OCI-LY7 (cell line): Measurements from ENCODE around the gene IVNS1ABP.

Experiments
- EZH2phosphoT487 ChIP-seq: fragments of 200-600 bp; sonication (generic); IDR thresholded peaks from 2 replicates; pipeline ENCODE4 v1.6.1; 2018; ENCODE audit warnings: low read depth, borderline replicate concordance, mild to moderate bottlenecking, mixed run types, antibody characterized with exemption, low read length, moderate library complexity, mixed read lengths
- TF ChIP-seq, protein P1 (sequence below): fragments of 200-600 bp; sonication (generic); conservative IDR thresholded peaks from 2 replicates; pipeline ENCODE4 v1.5.1; 2014; ENCODE audit warnings: mild to moderate bottlenecking, antibody characterized with exemption, low read length, moderate library complexity, mixed read lengths

DNA sequence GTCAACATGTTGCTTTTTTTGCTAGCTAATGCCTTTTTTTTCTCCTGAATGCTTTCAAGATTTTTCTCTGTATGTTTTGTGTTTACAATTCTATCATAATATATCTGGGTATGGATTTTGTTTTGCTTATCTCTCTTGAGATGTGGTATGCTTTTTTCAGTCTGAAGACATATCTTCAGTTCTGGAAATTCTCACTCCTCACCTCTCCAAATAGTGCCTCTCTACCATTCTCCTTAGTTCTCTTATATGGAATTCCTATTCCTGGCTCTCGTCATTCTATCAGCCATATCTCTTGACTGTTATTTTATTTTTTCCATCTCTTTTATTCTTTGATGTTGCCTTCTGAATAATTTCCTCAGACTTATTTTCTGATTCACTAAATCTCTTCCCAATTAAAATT is 58.4 kb downstream of the IVNS1ABP start:
- TF ChIP-seq, protein P1, sequence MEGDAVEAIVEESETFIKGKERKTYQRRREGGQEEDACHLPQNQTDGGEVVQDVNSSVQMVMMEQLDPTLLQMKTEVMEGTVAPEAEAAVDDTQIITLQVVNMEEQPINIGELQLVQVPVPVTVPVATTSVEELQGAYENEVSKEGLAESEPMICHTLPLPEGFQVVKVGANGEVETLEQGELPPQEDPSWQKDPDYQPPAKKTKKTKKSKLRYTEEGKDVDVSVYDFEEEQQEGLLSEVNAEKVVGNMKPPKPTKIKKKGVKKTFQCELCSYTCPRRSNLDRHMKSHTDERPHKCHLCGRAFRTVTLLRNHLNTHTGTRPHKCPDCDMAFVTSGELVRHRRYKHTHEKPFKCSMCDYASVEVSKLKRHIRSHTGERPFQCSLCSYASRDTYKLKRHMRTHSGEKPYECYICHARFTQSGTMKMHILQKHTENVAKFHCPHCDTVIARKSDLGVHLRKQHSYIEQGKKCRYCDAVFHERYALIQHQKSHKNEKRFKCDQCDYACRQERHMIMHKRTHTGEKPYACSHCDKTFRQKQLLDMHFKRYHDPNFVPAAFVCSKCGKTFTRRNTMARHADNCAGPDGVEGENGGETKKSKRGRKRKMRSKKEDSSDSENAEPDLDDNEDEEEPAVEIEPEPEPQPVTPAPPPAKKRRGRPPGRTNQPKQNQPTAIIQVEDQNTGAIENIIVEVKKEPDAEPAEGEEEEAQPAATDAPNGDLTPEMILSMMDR: no peak
- no peak for TF ChIP-seq EZH2phosphoT487
